GM23338 (cell line): ENCODE data around the gene LDLRAD3. TPM values are rescaled to one million over a fixed set of nuclear protein-coding genes. Genes with fewer than 3 reads are reported as not detected.

Source experiments
- ATAC-seq: fragments of 200-7000 bp; cut with Tn5 transposase; 3 replicates; pipeline ENCODE4 v1.9.1; 2020
- DNase-seq: peaks from one replicate; pipeline ENCODE4 v3.0.0-alpha.2; 2015; ENCODE audit warnings: low spot score
- H2AFZ ChIP-seq: fragments of 200-600 bp; sonication (generic); 2 replicates; pipeline ENCODE4 v1.8.0; 2016; ENCODE audit warnings: antibody characterized with exemption, mild to moderate bottlenecking, moderate library complexity
- H3F3A ChIP-seq: fragments of 200-600 bp; sonication (generic); replicated peaks from 2 replicates; pipeline ENCODE4 v1.8.0; 2017; ENCODE audit warnings: antibody characterized with exemption, mixed run types, low read depth
- H3K27ac ChIP-seq: fragments of 200-600 bp; sonication (generic); 2 replicates; pipeline ENCODE4 v1.6.1; 2016; ENCODE audit warnings: low read depth
- H3K27me3 ChIP-seq: fragments of 200-600 bp; sonication (generic); 2 replicates; pipeline ENCODE4 v1.8.0; 2016; ENCODE audit warnings: mild to moderate bottlenecking, mixed run types, moderate library complexity; ENCODE audit not compliant: insufficient read depth
- H3K36me3 ChIP-seq: fragments of 200-600 bp; sonication (generic); 2 replicates; pipeline ENCODE4 v1.8.0; 2016; ENCODE audit warnings: mild to moderate bottlenecking; ENCODE audit not compliant: insufficient read depth
- H3K4me1 ChIP-seq: fragments of 200-600 bp; sonication (generic); 2 replicates; pipeline ENCODE4 v1.8.0; 2016; ENCODE audit warnings: mild to moderate bottlenecking, moderate library complexity; ENCODE audit not compliant: insufficient read depth
- H3K4me2 ChIP-seq: fragments of 200-600 bp; sonication (generic); 2 replicates; pipeline ENCODE4 v1.7.1; 2017; ENCODE audit warnings: mixed run types
- H3K4me3 ChIP-seq: fragments of 200-600 bp; sonication (generic); 2 replicates; pipeline ENCODE4 v1.6.1; 2016; ENCODE audit warnings: mixed run types
- H3K79me2 ChIP-seq: fragments of 200-600 bp; sonication (generic); replicated peaks from 2 replicates; pipeline ENCODE4 v1.8.0; 2017; ENCODE audit warnings: mild to moderate bottlenecking; ENCODE audit not compliant: insufficient read depth
- H3K9me2 ChIP-seq: fragments of 200-600 bp; sonication (generic); 2 replicates; pipeline ENCODE4 v1.8.0; 2017; ENCODE audit not compliant: insufficient read depth
- H4K20me1 ChIP-seq: fragments of 200-600 bp; sonication (generic); replicated peaks from 2 replicates; pipeline ENCODE4 v1.8.0; 2017; ENCODE audit warnings: mild to moderate bottlenecking; ENCODE audit not compliant: insufficient read depth
- H3K27ac Mint-ChIP-seq: 2 replicates; pipeline ENCODE4 v1.8.0; 2020; ENCODE audit warnings: inconsistent platforms, mild to moderate bottlenecking, moderate library complexity, mixed read lengths
- H3K27me3 Mint-ChIP-seq: 3 replicates; pipeline ENCODE4 v1.8.0; 2022; ENCODE audit warnings: low read depth, mild to moderate bottlenecking, moderate library complexity, mixed read lengths, inconsistent platforms; ENCODE audit not compliant: insufficient read depth, poor library complexity
- H3K36me3 Mint-ChIP-seq: 3 replicates; pipeline ENCODE4 v1.8.0; 2021; ENCODE audit warnings: low read depth, mild to moderate bottlenecking, inconsistent platforms, moderate library complexity, mixed read lengths
- H3K4me1 Mint-ChIP-seq: 3 replicates; pipeline ENCODE4 v1.8.0; 2020; ENCODE audit warnings: mild to moderate bottlenecking, inconsistent platforms, mixed read lengths
- H3K4me3 Mint-ChIP-seq: 3 replicates; pipeline ENCODE4 v1.8.0; 2021; ENCODE audit warnings: moderate library complexity, mild to moderate bottlenecking, inconsistent platforms, mixed read lengths
- H3K9me3 Mint-ChIP-seq: 3 replicates; pipeline ENCODE4 v1.8.0; 2020; ENCODE audit warnings: moderate library complexity, mild to moderate bottlenecking, inconsistent platforms, mixed read lengths
- CREB1 ChIP-seq: fragments of 250-450 bp; sonication (Bioruptor Pico); IDR thresholded peaks from 2 replicates; pipeline ENCODE4 v1.5.0; 2020; ENCODE audit warnings: low read depth, mild to moderate bottlenecking, moderate library complexity
- CTCF ChIP-seq, 2 experiments: fragments of 200-600 bp in 1 of 2; sonication (generic) in 1 of 2; conservative IDR thresholded peaks; 2 replicates each; pipeline versions ENCODE4 v1.5.1 to v1.6.1; 2016 to 2017; ENCODE audit warnings: antibody characterized with exemption in 2 of 2, low read depth in 2 of 2, mild to moderate bottlenecking in 2 of 2, moderate library complexity in 1 of 2
- EZH2 ChIP-seq: fragments of 200-600 bp; sonication (generic); IDR thresholded peaks from one replicate; pipeline ENCODE4 v1.8.0; 2017; ENCODE audit warnings: antibody characterized with exemption, mild to moderate bottlenecking, low read depth; ENCODE audit not compliant: unreplicated experiment
- JUNB ChIP-seq: IDR thresholded peaks from one replicate; pipeline ENCODE4 v1.6.1; 2016; ENCODE audit warnings: antibody characterized with exemption; ENCODE audit not compliant: unreplicated experiment
- NANOG ChIP-seq: IDR thresholded peaks from 2 replicates; pipeline ENCODE4 v1.6.1; 2016; ENCODE audit warnings: antibody characterized with exemption, borderline replicate concordance
- POLR2AphosphoS5 ChIP-seq: IDR thresholded peaks from 2 replicates; pipeline ENCODE4 v1.6.1; 2016; ENCODE audit warnings: antibody characterized with exemption, low read depth
- REST ChIP-seq: IDR thresholded peaks from one replicate; pipeline ENCODE4 v1.6.1; 2018; ENCODE audit warnings: antibody characterized with exemption; ENCODE audit not compliant: unreplicated experiment
- STAT1 ChIP-seq: IDR thresholded peaks from one replicate; pipeline ENCODE4 v1.6.1; 2016; ENCODE audit warnings: antibody characterized with exemption; ENCODE audit not compliant: unreplicated experiment
- ZNF331 ChIP-seq: fragments of 250-450 bp; sonication (Bioruptor Pico); IDR thresholded peaks from 2 replicates; pipeline ENCODE4 v1.5.0; 2020; ENCODE audit warnings: low read depth, mild to moderate bottlenecking, moderate library complexity
- polyA plus RNA-seq: library from polyadenylated mRNA; unstranded; fragments of >200 nt; fragmentation: Nextera tagmentation; extraction: Ambion mirVana; gene quantifications from 2 replicates; pipeline ENCODE4 v1.2.1, GENCODE V29; 2016
- total RNA-seq: library from RNA; depleted of rRNA; stranded (reverse); fragments of >200 nt; shearing (Covaris generic); gene quantifications from 2 replicates; pipeline ENCODE4 v1.2.3, GENCODE V29; 2014

Gene LDLRAD3
- total and polyA plus RNA-seq, 2 experiments from 2014 or later, result 8.5 to 19.4 TPM

- no peak for TF ChIP-seq REST
Observed at GRCh38 chr11:36054628-36055027, 110.8 kb downstream of the LDLRAD3 start (continued).

DNA sequence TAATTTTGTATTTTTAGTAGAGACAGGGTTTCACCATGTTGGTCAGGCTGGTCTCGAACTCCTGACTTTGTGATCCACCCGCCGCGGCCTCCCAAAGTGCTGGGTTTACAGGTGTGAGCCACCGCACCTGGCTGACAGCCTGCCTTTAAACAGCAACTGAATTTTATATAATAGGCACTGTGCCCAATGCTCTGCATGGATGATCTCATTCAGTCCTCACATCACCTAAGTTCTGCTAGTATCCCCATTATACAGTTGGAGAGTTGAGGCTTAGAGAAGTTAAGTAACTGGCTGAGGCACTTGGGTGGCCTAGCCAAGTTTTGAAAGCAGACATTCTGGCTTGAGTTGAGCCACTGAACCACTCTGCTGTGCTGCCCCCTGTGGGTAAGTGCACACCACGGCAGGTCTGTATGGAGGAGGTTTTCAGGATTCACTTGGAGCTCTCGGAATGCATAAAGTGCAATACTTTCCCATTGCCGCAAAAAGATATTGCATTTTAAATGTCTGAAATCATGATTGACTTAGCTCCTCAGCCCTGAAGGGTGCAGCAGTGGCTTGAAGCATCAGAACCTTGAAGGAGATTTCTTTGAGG is 112.4 kb downstream of the LDLRAD3 start:
- no peaks in the 10 kb centered on the region for H3K27me3 ChIP-seq
- H3K36me3 Mint-ChIP-seq, result peaks cover 25% of the 10 kb centered on the region
- ATAC-seq, result peak; percentile 93
- H3K36me3 ChIP-seq, result no peaks in the 10 kb centered on the region; the same call in 1 of the 2 replicates
- H3K4me1 ChIP-seq, result peaks cover 21% of the 10 kb centered on the region
- H3K4me3 ChIP-seq, result no peak overlapping the region
- peaks cover 27% of the 10 kb centered on the region for H3K79me2 ChIP-seq
- H3K4me1 Mint-ChIP-seq, result peaks cover 15% of the 10 kb centered on the region
- H3K4me2 ChIP-seq, result no peak overlapping the region
- DNase-seq, result peak; percentile 82
- TF ChIP-seq CTCF (conservative IDR thresholded peaks at IDR 0.05; ENCODE audit: low read depth in 2 of 2), result peak; percentile 89 to 90
- no peak for TF ChIP-seq NANOG
- H2AFZ ChIP-seq, result no peak overlapping the region
- H3K27ac Mint-ChIP-seq, result no peak overlapping the region
- H3K27me3 Mint-ChIP-seq, result peaks cover 2% of the 10 kb centered on the region
- no peaks in the 10 kb centered on the region for H3F3A ChIP-seq
- peaks cover 12% of the 10 kb centered on the region; the same call in 1 of the 2 replicates for H3K9me2 ChIP-seq
- H3K9me3 Mint-ChIP-seq, result peaks cover 11% of the 10 kb centered on the region
- H4K20me1 ChIP-seq, result no peaks in the 10 kb centered on the region; the same call in 1 of the 2 replicates
- H3K4me3 Mint-ChIP-seq, result no peak overlapping the region
- H3K27ac ChIP-seq, result no peak overlapping the region

- H3K4me2 ChIP-seq, result no peak overlapping the region
- no peak for TF ChIP-seq ZNF331 (CRISPR knock-in tag)
- no peak for TF ChIP-seq EZH2
- no peak for TF ChIP-seq POLR2AphosphoS5
- no peak for TF ChIP-seq CREB1 (CRISPR knock-in tag)
- no peak for TF ChIP-seq STAT1
- no peak for TF ChIP-seq JUNB
- H3K27me3 ChIP-seq, result no peaks in the 10 kb centered on the region
- Mint-ChIP-seq H3K27ac (no peak overlapping the region), H3K4me1 (peaks cover 8% of the 10 kb centered on the region), H3K27me3 (peaks cover 2% of the 10 kb centered on the region), H3K9me3 (peaks cover 11% of the 10 kb centered on the region), H3K36me3 (peaks cover 25% of the 10 kb centered on the region), H3K4me3 (no peak overlapping the region)
- H3K27ac ChIP-seq, result no peak overlapping the region
- H3K79me2 ChIP-seq, result peaks cover 14% of the 10 kb centered on the region; the same call in 1 of the 2 replicates
- H3K9me2 ChIP-seq, result peaks cover 12% of the 10 kb centered on the region; the same call in 1 of the 2 replicates
- ATAC-seq (no peak), DNase-seq (no peak)
- no peaks in the 10 kb centered on the region; the same call in 1 of the 2 replicates for H3K36me3 ChIP-seq
- H2AFZ ChIP-seq, result no peak overlapping the region
- no peak overlapping the region for H3K4me3 ChIP-seq
- H3K4me1 ChIP-seq, result peaks cover 12% of the 10 kb centered on the region
- no peaks in the 10 kb centered on the region for H3F3A ChIP-seq
- no peaks in the 10 kb centered on the region; the same call in 1 of the 2 replicates for H4K20me1 ChIP-seq
Observed at GRCh38 chr11:36057379-36058042, 113.6 kb downstream of the LDLRAD3 start.
